Measurements from ENCODE around the gene EIPR1.
A peak's percentile ranks its signal among the peaks of the same experiment; 100 is the strongest.

EIPR1 gene

GRCh38 chr2:3257166-3257565 is 120.5 kb downstream of the EIPR1 start:
- H3K36me3 ChIP-seq (ENCODE audit: insufficient read depth, insufficient read length, low read length) = peaks cover 9% of the 10 kb centered on the region
- peaks cover 3% of the 10 kb centered on the region for H3K4me1 ChIP-seq (ENCODE audit: insufficient read depth, insufficient read length)
- H3K9me3 ChIP-seq (ENCODE audit: insufficient read depth, low read length) = no peaks in the 10 kb centered on the region
- no peaks in the 10 kb centered on the region for H3K27me3 ChIP-seq (ENCODE audit: insufficient read depth, insufficient read length)
- no peak overlapping the region for H3K4me3 ChIP-seq (ENCODE audit: insufficient read length, low read depth)
- DNase-seq (ENCODE audit: low read depth, low spot score) = peak; percentile 51
- TF ChIP-seq ZNF274 (IDR thresholded peaks at IDR 0.05; ENCODE audit: low read depth, low read length) (no peak), YY1 (IDR thresholded peaks at IDR 0.05; ENCODE audit: insufficient read depth, insufficient read length) (no peak), SUZ12 (IDR thresholded peaks at IDR 0.05; ENCODE audit: extremely low read depth, insufficient read depth, insufficient read length) (no peak)
- no peak overlapping the region for H3K9ac ChIP-seq (ENCODE audit: insufficient read length, low read depth)

DNA sequence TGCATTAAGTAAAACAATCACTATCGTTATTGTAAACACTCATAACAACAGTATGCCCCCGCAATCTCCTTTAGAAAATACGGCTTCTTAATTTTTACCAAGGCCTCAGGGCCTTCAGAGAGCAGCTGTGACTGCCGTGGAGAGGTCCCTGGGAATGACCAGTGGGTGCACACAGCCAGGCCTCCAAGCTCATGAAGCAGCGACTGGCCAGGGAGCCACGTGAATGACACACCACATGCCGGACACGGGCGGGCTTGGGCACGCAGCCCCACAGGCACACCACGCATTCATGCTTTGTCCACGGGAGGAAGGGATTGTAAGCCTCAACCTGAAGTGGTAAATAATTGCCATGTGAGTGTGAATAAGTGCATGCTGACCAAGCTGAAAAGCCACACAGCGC is 121.0 kb downstream of the EIPR1 start:
- DNase-seq (ENCODE audit: low read depth, low spot score) = no peak
- Histone ChIP-seq H3K4me1 (ENCODE audit: insufficient read depth, insufficient read length) (peaks cover 5% of the 10 kb centered on the region), H3K9me3 (ENCODE audit: insufficient read depth, low read length) (peaks cover 4% of the 10 kb centered on the region; the same call in 1 of the 2 replicates), H3K36me3 (ENCODE audit: insufficient read depth, insufficient read length, low read length) (peaks cover 9% of the 10 kb centered on the region), H3K4me3 (ENCODE audit: insufficient read length, low read depth) (no peak overlapping the region), H3K9ac (ENCODE audit: insufficient read length, low read depth) (no peak overlapping the region), H3K27me3 (ENCODE audit: insufficient read depth, insufficient read length) (no peaks in the 10 kb centered on the region)
- TF ChIP-seq SUZ12 (IDR thresholded peaks at IDR 0.05; ENCODE audit: extremely low read depth, insufficient read depth, insufficient read length) = no peak
- TF ChIP-seq ZNF274 (IDR thresholded peaks at IDR 0.05; ENCODE audit: low read depth, low read length) = no peak
- TF ChIP-seq YY1 (IDR thresholded peaks at IDR 0.05; ENCODE audit: insufficient read depth, insufficient read length) = no peak

DNA sequence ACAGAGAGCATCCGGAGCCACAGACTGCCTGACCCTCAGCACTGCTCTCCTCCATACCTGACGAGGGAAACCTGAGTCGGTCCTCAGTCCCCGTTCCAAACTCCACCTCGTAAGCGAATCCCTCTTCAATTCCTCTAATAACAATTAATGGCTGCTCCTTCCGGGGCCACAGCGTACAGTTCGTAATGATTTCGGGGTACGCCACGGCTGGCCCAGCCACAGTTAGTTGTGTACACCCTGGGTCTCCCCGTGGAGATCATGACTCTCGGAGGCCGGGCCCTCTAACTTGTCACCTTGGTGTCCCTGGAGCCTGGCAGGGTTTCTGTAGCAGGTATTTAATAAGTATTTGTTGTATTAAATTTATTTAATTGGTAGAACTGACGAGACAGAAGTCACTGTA is 121.5 kb downstream of the EIPR1 start:
- Histone ChIP-seq H3K4me3 (ENCODE audit: insufficient read length, low read depth) (no peak overlapping the region), H3K4me1 (ENCODE audit: insufficient read depth, insufficient read length) (peaks cover 5% of the 10 kb centered on the region), H3K9ac (ENCODE audit: insufficient read length, low read depth) (no peak overlapping the region), H3K27me3 (ENCODE audit: insufficient read depth, insufficient read length) (no peaks in the 10 kb centered on the region), H3K36me3 (ENCODE audit: insufficient read depth, insufficient read length, low read length) (peaks cover 9% of the 10 kb centered on the region), H3K9me3 (ENCODE audit: insufficient read depth, low read length) (peaks cover 9% of the 10 kb centered on the region; the same call in 1 of the 2 replicates)
- no peak for TF ChIP-seq YY1 (IDR thresholded peaks at IDR 0.05; ENCODE audit: insufficient read depth, insufficient read length)
- no peak for TF ChIP-seq ZNF274 (IDR thresholded peaks at IDR 0.05; ENCODE audit: low read depth, low read length)
- no peak for TF ChIP-seq SUZ12 (IDR thresholded peaks at IDR 0.05; ENCODE audit: extremely low read depth, insufficient read depth, insufficient read length)
- DNase-seq (ENCODE audit: low read depth, low spot score) = no peak

DNA sequence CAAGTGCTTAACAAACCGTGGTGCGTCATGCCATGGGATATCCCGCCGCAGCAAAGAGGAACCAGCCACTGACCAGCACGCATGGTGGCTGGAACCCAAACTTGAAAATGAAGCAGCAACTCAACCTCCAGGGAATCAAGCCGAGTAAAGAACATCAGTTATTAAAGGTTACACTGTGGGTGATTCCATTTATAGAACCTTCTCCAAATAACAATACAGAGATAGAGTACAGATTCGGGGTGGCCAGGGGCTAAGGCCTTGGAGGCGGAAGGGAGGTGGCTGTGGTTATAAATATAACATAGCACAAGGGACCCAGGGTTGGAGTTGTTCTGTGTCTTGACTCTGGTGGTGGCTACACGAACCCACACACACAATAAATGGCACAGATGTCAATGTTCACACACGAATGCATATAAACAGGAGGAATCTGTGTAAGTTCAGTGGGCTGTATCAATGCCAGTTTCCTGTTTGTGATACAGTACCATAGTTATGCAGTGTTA is 123.1 kb downstream of the EIPR1 start:
- Histone ChIP-seq H3K9ac (ENCODE audit: insufficient read length, low read depth) (no peak overlapping the region), H3K36me3 (ENCODE audit: insufficient read depth, insufficient read length, low read length) (peaks cover 12% of the 10 kb centered on the region), H3K27me3 (ENCODE audit: insufficient read depth, insufficient read length) (no peaks in the 10 kb centered on the region), H3K9me3 (ENCODE audit: insufficient read depth, low read length) (peaks cover 25% of the 10 kb centered on the region; the same call in 1 of the 2 replicates), H3K4me3 (ENCODE audit: insufficient read length, low read depth) (no peak overlapping the region), H3K4me1 (ENCODE audit: insufficient read depth, insufficient read length) (peaks cover 10% of the 10 kb centered on the region)
- TF ChIP-seq SUZ12 (IDR thresholded peaks at IDR 0.05; ENCODE audit: extremely low read depth, insufficient read depth, insufficient read length) (no peak), ZNF274 (IDR thresholded peaks at IDR 0.05; ENCODE audit: low read depth, low read length) (no peak), YY1 (IDR thresholded peaks at IDR 0.05; ENCODE audit: insufficient read depth, insufficient read length) (no peak)
- no peak for DNase-seq (ENCODE audit: low read depth, low spot score)

DNA sequence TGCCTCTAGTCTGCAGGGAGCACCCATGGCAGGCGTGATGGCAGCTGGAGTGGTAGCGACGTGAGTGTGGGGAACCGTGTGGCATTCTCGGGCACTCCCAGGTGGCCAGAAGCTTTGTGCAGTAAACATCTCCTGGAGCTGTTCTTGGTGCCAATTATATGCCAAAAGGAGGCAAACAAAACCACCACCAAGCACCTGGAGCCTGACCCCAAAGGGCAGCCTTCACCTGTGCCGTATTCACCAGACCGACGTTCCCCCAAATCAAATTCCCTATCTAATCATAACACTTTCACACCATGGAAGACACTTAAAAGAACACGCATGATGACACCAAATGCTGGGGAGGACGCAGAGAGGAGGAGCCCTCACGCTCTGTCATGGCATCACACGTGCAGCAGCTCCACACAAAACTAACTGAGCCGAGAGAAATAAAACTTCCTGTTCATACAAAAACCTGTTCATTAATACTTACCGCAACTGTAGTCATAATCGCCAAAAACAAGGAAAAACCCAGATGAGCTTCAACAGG is 123.6 kb downstream of the EIPR1 start:
- DNase-seq (ENCODE audit: low read depth, low spot score) = no peak

DNA sequence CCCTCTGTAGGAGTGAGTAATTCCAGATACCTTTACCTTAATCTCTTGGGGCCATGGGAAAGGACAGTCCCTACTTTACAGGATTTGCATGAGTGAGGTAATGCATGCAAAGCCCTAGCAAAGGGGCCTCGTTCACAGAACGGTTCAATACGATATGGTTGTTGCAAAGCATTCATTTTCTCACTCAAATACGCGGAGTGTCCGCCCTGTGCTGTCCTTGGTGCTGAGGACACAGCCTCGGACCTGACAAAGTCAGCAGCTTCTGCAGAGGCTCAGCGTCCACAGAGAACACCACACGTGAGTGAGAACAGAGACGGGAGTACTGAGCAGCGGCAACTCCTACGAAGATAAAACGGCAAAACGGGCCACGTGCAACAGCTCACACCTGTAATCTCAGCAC is 125.7 kb downstream of the EIPR1 start:
- no peak for DNase-seq (ENCODE audit: low read depth, low spot score)
- no peak overlapping the region for H3K4me3 ChIP-seq (ENCODE audit: insufficient read length, low read depth)
- H3K27me3 ChIP-seq (ENCODE audit: insufficient read depth, insufficient read length) = no peaks in the 10 kb centered on the region
- TF ChIP-seq YY1 (IDR thresholded peaks at IDR 0.05; ENCODE audit: insufficient read depth, insufficient read length) (no peak), ZNF274 (IDR thresholded peaks at IDR 0.05; ENCODE audit: low read depth, low read length) (no peak), SUZ12 (IDR thresholded peaks at IDR 0.05; ENCODE audit: extremely low read depth, insufficient read depth, insufficient read length) (no peak)
- peaks cover 12% of the 10 kb centered on the region for H3K36me3 ChIP-seq (ENCODE audit: insufficient read depth, insufficient read length, low read length)
- no peak overlapping the region for H3K9ac ChIP-seq (ENCODE audit: insufficient read length, low read depth)
- peaks cover 46% of the 10 kb centered on the region; the same call in 1 of the 2 replicates for H3K9me3 ChIP-seq (ENCODE audit: insufficient read depth, low read length)
- H3K4me1 ChIP-seq (ENCODE audit: insufficient read depth, insufficient read length) = peaks cover 7% of the 10 kb centered on the region

More for the DNA sequence above, 123.6 kb downstream of the EIPR1 start:
- Histone ChIP-seq H3K36me3 (ENCODE audit: insufficient read depth, insufficient read length, low read length) (peaks cover 12% of the 10 kb centered on the region), H3K9me3 (ENCODE audit: insufficient read depth, low read length) (peaks cover 29% of the 10 kb centered on the region; the same call in 1 of the 2 replicates), H3K4me3 (ENCODE audit: insufficient read length, low read depth) (no peak overlapping the region), H3K27me3 (ENCODE audit: insufficient read depth, insufficient read length) (no peaks in the 10 kb centered on the region), H3K9ac (ENCODE audit: insufficient read length, low read depth) (no peak overlapping the region), H3K4me1 (ENCODE audit: insufficient read depth, insufficient read length) (peaks cover 10% of the 10 kb centered on the region)
- TF ChIP-seq YY1 (IDR thresholded peaks at IDR 0.05; ENCODE audit: insufficient read depth, insufficient read length) (no peak), SUZ12 (IDR thresholded peaks at IDR 0.05; ENCODE audit: extremely low read depth, insufficient read depth, insufficient read length) (no peak), ZNF274 (IDR thresholded peaks at IDR 0.05; ENCODE audit: low read depth, low read length) (no peak)

DNA sequence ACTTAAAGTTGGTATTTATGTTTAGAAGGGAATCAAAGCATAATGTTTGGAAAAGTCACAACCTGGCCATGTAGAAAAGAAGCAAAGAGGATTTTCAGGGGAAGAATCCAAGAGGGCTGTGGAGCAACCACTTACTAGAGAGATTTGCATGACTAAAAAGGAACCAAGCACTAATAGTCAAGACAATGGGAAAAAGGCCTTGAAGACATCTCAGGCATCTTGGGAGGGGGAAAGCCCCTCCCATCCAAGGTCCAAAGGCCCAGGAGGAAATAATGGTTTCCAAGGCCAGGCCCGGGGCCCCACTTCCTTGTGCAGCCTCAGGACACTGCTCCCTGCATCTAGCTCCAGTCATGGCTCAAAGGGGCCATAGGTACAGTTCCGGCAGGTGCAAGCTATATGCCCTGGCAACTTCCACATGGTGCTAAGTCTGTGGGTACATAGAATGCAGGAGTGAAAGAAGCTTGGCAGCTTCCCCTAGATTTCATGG is 128.1 kb downstream of the EIPR1 start:
- no peak overlapping the region for H3K4me3 ChIP-seq (ENCODE audit: insufficient read length, low read depth)
- peaks cover 7% of the 10 kb centered on the region for H3K4me1 ChIP-seq (ENCODE audit: insufficient read depth, insufficient read length)
- no peaks in the 10 kb centered on the region for H3K27me3 ChIP-seq (ENCODE audit: insufficient read depth, insufficient read length)
- H3K36me3 ChIP-seq (ENCODE audit: insufficient read depth, insufficient read length, low read length) = peaks cover 3% of the 10 kb centered on the region
- TF ChIP-seq SUZ12 (IDR thresholded peaks at IDR 0.05; ENCODE audit: extremely low read depth, insufficient read depth, insufficient read length) (no peak), YY1 (IDR thresholded peaks at IDR 0.05; ENCODE audit: insufficient read depth, insufficient read length) (no peak), ZNF274 (IDR thresholded peaks at IDR 0.05; ENCODE audit: low read depth, low read length) (no peak)
- H3K9me3 ChIP-seq (ENCODE audit: insufficient read depth, low read length) = peaks cover 50% of the 10 kb centered on the region; the same call in 1 of the 2 replicates
- no peak overlapping the region for H3K9ac ChIP-seq (ENCODE audit: insufficient read length, low read depth)
- DNase-seq (ENCODE audit: low read depth, low spot score) = peak; percentile 85
